HepG2 (cell line): ENCODE data around the gene LGALS1. TPM values are rescaled to one million over a fixed set of nuclear protein-coding genes. Genes with fewer than 3 reads are reported as not detected.

ENCODE experiments used
- ATAC-seq: fragments of 200-7000 bp; cut with Tn5 transposase; 3 replicates; pipeline ENCODE4 v1.9.1; 2020; ENCODE audit warnings: mild to moderate bottlenecking, moderate library complexity
- BruUV-seq: library from RNA; stranded (reverse); fragments of 400-500 nt; replicated peaks from 2 replicates; lab custom pipeline; 2021; lab: Mats Ljungman, UMichigan
- CTCF ChIA-PET: fragments of 300-600 bp; formaldehyde crosslinking; extraction: SDS; loops from one replicate; lab custom pipeline; 2021; ENCODE audit warnings: low total read pairs, inconsistent platforms, low intra/inter-chr PET ratio; lab: Yijun Ruan, JAX
- POLR2A ChIA-PET: fragments of 350-600 bp; sonication (Branson Sonifier 250); formaldehyde crosslinking; loops from one replicate; lab custom pipeline; 2020; ENCODE audit warnings: antibody characterized with exemption, inconsistent platforms; lab: Yijun Ruan, JAX
- DNase-seq: peaks from one replicate; pipeline ENCODE4 v3.0.0-alpha.2; 2015; ENCODE audit warnings: low spot score
- FAIRE-seq: peaks from 3 replicates; lab custom pipeline; 2011; peaks lifted over from hg19 to GRCh38; lab: Jason Lieb, UNC
- H2AFZ ChIP-seq: one replicate; pipeline ENCODE4 v1.6.1; 2011; ENCODE audit warnings: low read length, inconsistent platforms
- H3K27ac ChIP-seq: fragments of 300-600 bp; 3 replicates; pipeline ENCODE4 v1.8.0; 2011; ENCODE audit warnings: mixed run types, mild to moderate bottlenecking, mixed read lengths, low read length, inconsistent platforms; ENCODE audit not compliant: insufficient read depth; ENCODE audit errors: extremely low read length
- H3K27me3 ChIP-seq, 2 experiments: fragments of 200-600 bp in 1 of 2; 2 replicates in 1 of 2; 3 replicates in 1 of 2; pipeline versions ENCODE4 v1.6.0 to v1.8.0; 2011; ENCODE audit warnings: low read length in 2 of 2, mild to moderate bottlenecking in 2 of 2, moderate library complexity in 2 of 2, inconsistent platforms in 1 of 2; ENCODE audit not compliant: insufficient read depth in 2 of 2, control insufficient read depth in 1 of 2
- H3K36me3 ChIP-seq, 2 experiments: fragments of 200-600 bp in 1 of 2; replicated peaks in 1 of 2; 2 replicates in 1 of 2; 3 replicates in 1 of 2; pipeline versions ENCODE4 v1.5.1 to v1.8.0; 2011; ENCODE audit warnings: low read length in 2 of 2, inconsistent platforms in 1 of 2; ENCODE audit not compliant: insufficient read depth in 2 of 2, control insufficient read depth in 1 of 2
- H3K4me1 ChIP-seq: 2 replicates; pipeline ENCODE4 v1.5.1; 2012; ENCODE audit warnings: low read length, inconsistent platforms; ENCODE audit not compliant: insufficient read depth
- H3K4me2 ChIP-seq: 2 replicates; pipeline ENCODE4 v1.6.0; 2011; ENCODE audit warnings: low read depth, low read length, inconsistent platforms
- H3K4me3 ChIP-seq, 3 experiments: fragments of 200-600 bp in 1 of 3; sonication (generic), shearing (Covaris generic) in 1 of 3; replicated peaks in 1 of 3; 2 replicates each; pipeline ENCODE4 v1.5.1; 2011 to 2016; ENCODE audit warnings: low read length in 3 of 3, inconsistent platforms in 2 of 3, low read depth in 2 of 3, mild to moderate bottlenecking in 2 of 3, control low read depth in 1 of 3, mixed read lengths in 1 of 3; ENCODE audit not compliant: insufficient read depth in 1 of 3
- H3K79me2 ChIP-seq: one replicate; pipeline ENCODE4 v1.6.1; 2011; ENCODE audit warnings: low read length, inconsistent platforms; ENCODE audit not compliant: insufficient read depth
- H3K9ac ChIP-seq: 2 replicates; pipeline ENCODE4 v1.6.0; 2011; ENCODE audit warnings: mild to moderate bottlenecking, low read depth, low read length, inconsistent platforms; ENCODE audit not compliant: insufficient read depth
- H3K9me3 ChIP-seq: 2 replicates; pipeline ENCODE4 v1.5.1; 2012; ENCODE audit warnings: mild to moderate bottlenecking, low read length
- H4K20me1 ChIP-seq: 2 replicates; pipeline ENCODE4 v1.6.0; 2011; ENCODE audit warnings: inconsistent platforms, mild to moderate bottlenecking, low read length, moderate library complexity; ENCODE audit not compliant: insufficient read depth
- AGO2 ChIP-seq: fragments of 200-400 bp; formaldehyde crosslinking; optimal IDR thresholded peaks from 2 replicates; pipeline ENCODE3; 2017; ENCODE audit warnings: mild to moderate bottlenecking, low read depth, low read length, moderate library complexity
- CCDC6 ChIP-seq: sonication (generic); formaldehyde crosslinking; IDR thresholded peaks from 2 replicates; pipeline ENCODE4 v1.8.1; 2022; ENCODE audit warnings: mild to moderate bottlenecking, missing genetic modification reagents, moderate library complexity
- NFE2 ChIP-seq: sonication (generic); formaldehyde crosslinking; IDR thresholded peaks from 2 replicates; pipeline ENCODE4 v1.4.0; 2020; ENCODE audit warnings: missing genetic modification reagents
- WGBS: methylation state at CpG from one replicate; pipeline ENCODE4 v1.1.6; 2017; ENCODE audit warnings: low lambda C conversion rate; 5-methylcytosine and 5-hydroxymethylcytosine counted together
- in situ Hi-C: cut with HindIII; loops from 2 replicates; pipeline ENCODE4 v1.10.0; 2017; ENCODE audit warnings: low pct_unique_long_range_greater_than_20kb; ENCODE audit not compliant: extremely low pct_ligation_motif_present
- intact Hi-C: fragments of 100-400 bp; cut with micrococcal nuclease; formaldehyde crosslinking; loops from one replicate; pipeline ENCODE4 v1.10.0; 2022; ENCODE audit not compliant: unreplicated experiment
- polyA plus RNA-seq, 8 experiments: library from polyadenylated mRNA; depleted of rRNA in 3 of 8; stranded (reverse) in 7 of 8; unstranded in 1 of 8; fragments of >200 nt; fragmentation: Illumina TruSeq in 4 of 8; extraction: Trizol in 4 of 8; gene quantifications; 2 replicates each; pipeline versions ENCODE4 v1.2.1 to v1.2.3, GENCODE V29; 2011 to 2016; ENCODE audit warnings: low read depth in 4 of 8, missing spikeins in 1 of 8, mixed read lengths in 1 of 8; ENCODE audit not compliant: insufficient read depth in 1 of 8
- total RNA-seq, 5 experiments: library from RNA; depleted of rRNA; stranded (reverse); fragments of >200 nt; fragmentation: Illumina TruSeq; extraction: Trizol; gene quantifications; 2 replicates each; pipeline ENCODE4 v1.2.3, GENCODE V29; 2016; ENCODE audit warnings: low read depth in 1 of 5

The LGALS1 gene
- total and polyA plus RNA-seq, 2 of the 13 experiments (the other 11 are each of a cell fraction or from before 2014, with no cell fraction given): 103 to 858 TPM

DNA sequence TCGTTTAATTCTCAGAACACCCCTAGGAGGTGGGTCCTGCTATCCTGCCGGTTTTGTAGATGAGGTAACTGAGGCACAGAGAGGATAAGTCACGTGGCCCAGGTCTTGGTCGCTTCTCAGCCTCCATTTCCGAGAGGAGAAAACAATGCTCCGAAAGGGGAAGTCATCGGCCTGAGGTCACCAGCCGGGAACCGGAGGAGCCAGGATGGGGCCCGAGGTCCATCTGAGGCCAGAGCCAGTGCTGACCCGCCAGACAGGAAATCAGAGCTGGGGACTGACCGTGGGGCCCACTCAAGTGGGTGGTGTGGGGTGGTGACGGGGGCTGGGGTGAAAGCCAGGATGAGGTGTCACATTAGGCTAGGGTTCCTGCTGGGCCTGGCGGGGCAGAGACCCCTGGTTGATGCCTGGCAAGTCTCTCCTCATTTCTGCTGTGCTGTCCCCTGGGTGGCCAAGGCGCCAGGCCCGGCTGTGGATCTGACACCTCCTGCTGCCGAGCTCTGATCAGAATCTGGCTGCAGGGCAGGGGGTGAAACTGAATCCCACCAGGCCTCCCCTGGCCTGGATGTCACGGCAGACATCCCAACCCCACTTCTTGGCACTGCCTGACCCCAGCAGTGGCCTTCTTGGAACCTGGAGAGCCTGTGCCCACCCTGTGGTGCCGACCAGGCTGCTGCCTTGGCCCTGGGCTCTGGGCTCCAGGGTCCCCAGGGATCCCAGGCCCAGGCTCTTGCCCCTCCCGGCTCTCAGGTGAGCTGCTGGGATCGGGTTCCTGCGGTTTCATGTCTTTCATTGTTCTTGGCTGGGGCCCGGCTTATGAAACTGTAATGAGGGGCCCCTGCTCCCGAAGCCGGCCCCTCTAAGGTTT is 33.4 kb downstream of the LGALS1 start:
- H3K36me3 ChIP-seq: peaks cover 0 to 1% of the 10 kb centered on the region in 2 experiments; a peak in 1 of 5 replicates
- 83% methylated on average over 12 of the region's 25 CpGs for WGBS
- POLR2A ChIA-PET: no interaction called here
- no peak overlapping the region for H3K4me2 ChIP-seq
- FAIRE-seq: no peak
- no peaks in the 10 kb centered on the region for H4K20me1 ChIP-seq
- peak; percentile 16; the same call in 1 of the 3 replicates for ATAC-seq
- H3K79me2 ChIP-seq: no peaks in the 10 kb centered on the region
- BruUV-seq: no TSS peak
- H3K9ac ChIP-seq: no peak overlapping the region
- no peak for DNase-seq
- CTCF ChIA-PET: no interaction called here
- H3K4me3 ChIP-seq: no peak overlapping the region
- H3K9me3 ChIP-seq: no peaks in the 10 kb centered on the region
- H3K27ac ChIP-seq: no peak overlapping the region
- no peaks in the 10 kb centered on the region; a peak in 1 of 5 replicates for H3K27me3 ChIP-seq
- in situ Hi-C loops: no loop called here
- intact Hi-C loops: no loop called here
- H3K4me1 ChIP-seq: no peaks in the 10 kb centered on the region
- peak; percentile 19 for TF ChIP-seq AGO2
- TF ChIP-seq CCDC6 (CRISPR knock-in tag): no peak
- no peak overlapping the region for H2AFZ ChIP-seq

DNA sequence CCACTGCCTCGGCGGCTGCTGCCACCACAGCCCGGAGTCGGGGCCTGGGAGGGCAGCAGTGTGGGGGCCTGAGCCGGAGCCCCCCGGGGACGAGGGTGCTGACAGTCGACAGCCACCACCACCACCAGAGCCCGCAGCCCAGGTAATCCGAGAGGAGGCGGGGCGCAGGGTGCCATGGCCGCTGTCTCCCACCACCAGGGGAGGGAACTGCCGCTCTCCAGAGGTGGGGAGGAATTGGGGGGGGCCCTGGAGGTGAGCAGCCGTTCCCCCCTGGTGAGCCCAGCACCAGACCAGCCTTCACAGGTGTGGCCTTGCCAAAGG is 34.0 kb downstream of the LGALS1 start:
- ATAC-seq (peak; percentile 18; the same call in 1 of the 3 replicates), DNase-seq (no peak), FAIRE-seq (no peak)
- no TSS peak for BruUV-seq
- Histone ChIP-seq H3K36me3 (peaks cover 0 to 3% of the 10 kb centered on the region in 2 experiments; a peak in 2 of 5 replicates), H3K4me1 (no peaks in the 10 kb centered on the region), H3K27ac (no peak overlapping the region), H3K4me3 (no peak overlapping the region), H4K20me1 (no peaks in the 10 kb centered on the region), H3K4me2 (no peak overlapping the region), H3K27me3 (no peaks in the 10 kb centered on the region; a peak in 1 of 5 replicates), H3K9me3 (no peaks in the 10 kb centered on the region), H2AFZ (no peak overlapping the region), H3K9ac (no peak overlapping the region), H3K79me2 (no peaks in the 10 kb centered on the region)
- TF ChIP-seq AGO2 (peak; percentile 4), NFE2 (CRISPR knock-in tag) (no peak)
- CTCF ChIA-PET: no interaction called here
- POLR2A ChIA-PET: no interaction called here
- 86% methylated on average over 10 of the region's 15 CpGs for WGBS
- intact Hi-C loops: no loop called here
- in situ Hi-C loops: no loop called here
